Large intestine (tissue), 3 donors: ENCODE measurements around the gene DVL2. TPM values are rescaled to one million over a fixed set of nuclear protein-coding genes. Genes with fewer than 3 reads are reported as not detected.
A peak's percentile ranks its signal among the peaks of the same experiment; 100 is the strongest.

Source experiments
- DNase-seq, 2 donors: peaks; one replicate each; pipeline versions ENCODE4 v3.0.0 to v3.0.0-alpha.2; 2013
- H3K27ac ChIP-seq: one replicate; pipeline ENCODE4 v1.5.1; 2013; ENCODE audit warnings: low read length
- H3K27me3 ChIP-seq: 2 replicates; pipeline ENCODE4 v1.6.1; 2013; ENCODE audit warnings: low read length; ENCODE audit not compliant: control insufficient read depth, insufficient read depth
- H3K36me3 ChIP-seq: 2 replicates; pipeline ENCODE4 v1.6.1; 2013; ENCODE audit warnings: low read length; ENCODE audit not compliant: control insufficient read depth, insufficient read depth
- H3K4me1 ChIP-seq: one replicate; pipeline ENCODE4 v1.6.1; 2013; ENCODE audit warnings: low read length; ENCODE audit not compliant: control insufficient read depth, insufficient read depth
- H3K4me3 ChIP-seq: one replicate; pipeline ENCODE4 v1.5.1; 2013; ENCODE audit warnings: low read length
- H3K9me3 ChIP-seq: one replicate; pipeline ENCODE4 v1.6.1; 2013; ENCODE audit warnings: mild to moderate bottlenecking, low read depth, low read length, moderate library complexity; ENCODE audit not compliant: control insufficient read depth
- WGBS: methylation state at CpG from one replicate; pipeline ENCODE4 v1.1.5; 2013; ENCODE audit warnings: low lambda C conversion rate; ENCODE audit not compliant: insufficient coverage; 5-methylcytosine and 5-hydroxymethylcytosine counted together
- polyA plus RNA-seq: library from polyadenylated mRNA; unstranded; fragments of 120-200 nt; gene quantifications from one replicate; pipeline ENCODE4 v1.2.1, GENCODE V29; 2013

Gene DVL2
- polyA plus RNA-seq, 1 donor, result 44.5 TPM

DNA sequence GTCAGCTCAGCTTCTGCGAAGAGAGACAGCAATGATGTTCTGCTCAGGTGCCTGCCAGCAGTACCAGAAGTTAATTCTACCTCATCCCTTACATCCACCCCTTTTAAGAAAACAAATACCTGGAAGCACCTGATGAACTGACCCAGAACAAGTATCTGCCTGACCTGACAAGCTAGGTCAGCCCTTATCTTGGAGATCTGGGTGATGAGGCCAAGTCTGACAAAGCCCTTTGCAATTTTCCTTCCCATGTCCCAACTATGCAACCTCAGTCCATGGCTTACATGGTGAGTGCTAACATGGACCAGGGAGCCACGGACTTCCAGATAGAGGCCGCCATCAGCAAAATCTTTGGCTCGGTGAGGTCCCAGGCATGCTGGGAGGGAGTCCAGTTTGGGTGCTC, 10.9 kb downstream of the DVL2 start:
- Histone ChIP-seq H3K4me1 (peaks cover 20% of the 10 kb centered on the region), H3K4me3 (no peak overlapping the region), H3K9me3 (no peaks in the 10 kb centered on the region), H3K27ac (no peak overlapping the region), H3K27me3 (no peaks in the 10 kb centered on the region), H3K36me3 (peaks cover 74% of the 10 kb centered on the region)
- WGBS, result no CpG with 5 or more reads among the region's 4 CpGs
- DNase-seq, result no peak

DNA sequence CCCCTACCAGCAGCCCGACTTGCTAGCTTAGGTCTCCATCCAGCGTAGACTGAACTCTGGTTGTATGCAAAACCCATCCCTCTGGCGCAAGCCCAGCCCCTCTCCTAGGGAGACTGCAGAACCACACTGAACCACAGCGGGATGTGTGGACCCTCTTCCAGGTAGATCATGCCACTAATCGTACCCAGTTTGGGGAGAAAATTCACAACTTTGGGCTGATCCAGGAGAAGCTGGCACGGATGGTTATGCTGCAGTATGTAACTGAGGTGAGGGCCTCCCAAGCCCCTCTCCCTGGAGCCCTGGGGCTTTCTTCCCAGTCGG, 11.4 kb downstream of the DVL2 start:
- Histone ChIP-seq H3K27ac (no peak overlapping the region), H3K4me1 (peaks cover 25% of the 10 kb centered on the region), H3K36me3 (peaks cover 69% of the 10 kb centered on the region), H3K4me3 (no peak overlapping the region), H3K9me3 (no peaks in the 10 kb centered on the region), H3K27me3 (peaks cover 3% of the 10 kb centered on the region)
- no CpG with 5 or more reads among the region's 7 CpGs for WGBS
- DNase-seq, result no peak

DNA sequence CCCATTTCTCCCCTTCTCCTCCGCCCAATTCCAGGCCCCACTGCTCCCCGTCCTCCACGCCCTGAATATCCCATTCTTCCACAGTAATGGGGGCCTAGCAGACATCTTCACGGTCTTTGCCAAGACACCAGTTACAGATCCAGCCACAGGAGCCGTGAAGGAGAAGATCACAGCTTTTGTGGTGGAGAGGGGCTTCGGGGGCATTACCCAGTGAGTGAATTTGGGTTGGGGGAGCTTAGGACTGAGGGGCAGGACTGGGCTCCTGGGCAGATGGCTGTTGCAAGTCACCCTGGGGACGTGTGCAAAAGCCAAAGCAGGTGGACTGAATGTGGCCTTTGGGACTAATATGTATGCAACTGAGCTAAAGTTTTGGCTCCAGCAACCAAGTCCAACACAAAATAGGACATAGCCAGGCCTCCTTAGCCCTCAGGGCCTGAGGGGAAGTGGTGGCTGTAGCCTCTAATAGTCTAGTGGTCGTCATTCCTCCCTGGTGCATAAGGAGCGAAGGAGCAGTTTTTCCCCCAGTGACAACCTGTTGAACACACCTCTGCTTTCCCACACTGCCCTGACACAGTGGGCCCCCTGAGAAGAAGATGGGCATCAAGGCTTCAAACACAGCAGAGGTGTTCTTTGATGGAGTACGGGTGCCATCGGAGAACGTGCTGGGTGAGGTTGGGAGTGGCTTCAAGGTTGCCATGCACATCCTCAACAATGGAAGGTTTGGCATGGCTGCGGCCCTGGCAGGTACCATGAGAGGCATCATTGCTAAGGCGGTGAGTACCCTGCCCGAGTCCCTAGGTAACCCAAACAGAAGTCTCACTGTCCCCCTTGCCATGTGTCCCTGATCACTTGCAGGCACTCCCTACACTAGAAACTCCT, 12.0 kb downstream of the DVL2 start:
- H3K4me3 ChIP-seq, result no peak overlapping the region
- WGBS, result no CpG with 5 or more reads among the region's 15 CpGs
- DNase-seq, result no peak
- no peak overlapping the region for H3K27ac ChIP-seq
- no peaks in the 10 kb centered on the region for H3K9me3 ChIP-seq
- H3K27me3 ChIP-seq, result peaks cover 7% of the 10 kb centered on the region
- peaks cover 28% of the 10 kb centered on the region for H3K4me1 ChIP-seq
- peaks cover 63% of the 10 kb centered on the region for H3K36me3 ChIP-seq

DNA sequence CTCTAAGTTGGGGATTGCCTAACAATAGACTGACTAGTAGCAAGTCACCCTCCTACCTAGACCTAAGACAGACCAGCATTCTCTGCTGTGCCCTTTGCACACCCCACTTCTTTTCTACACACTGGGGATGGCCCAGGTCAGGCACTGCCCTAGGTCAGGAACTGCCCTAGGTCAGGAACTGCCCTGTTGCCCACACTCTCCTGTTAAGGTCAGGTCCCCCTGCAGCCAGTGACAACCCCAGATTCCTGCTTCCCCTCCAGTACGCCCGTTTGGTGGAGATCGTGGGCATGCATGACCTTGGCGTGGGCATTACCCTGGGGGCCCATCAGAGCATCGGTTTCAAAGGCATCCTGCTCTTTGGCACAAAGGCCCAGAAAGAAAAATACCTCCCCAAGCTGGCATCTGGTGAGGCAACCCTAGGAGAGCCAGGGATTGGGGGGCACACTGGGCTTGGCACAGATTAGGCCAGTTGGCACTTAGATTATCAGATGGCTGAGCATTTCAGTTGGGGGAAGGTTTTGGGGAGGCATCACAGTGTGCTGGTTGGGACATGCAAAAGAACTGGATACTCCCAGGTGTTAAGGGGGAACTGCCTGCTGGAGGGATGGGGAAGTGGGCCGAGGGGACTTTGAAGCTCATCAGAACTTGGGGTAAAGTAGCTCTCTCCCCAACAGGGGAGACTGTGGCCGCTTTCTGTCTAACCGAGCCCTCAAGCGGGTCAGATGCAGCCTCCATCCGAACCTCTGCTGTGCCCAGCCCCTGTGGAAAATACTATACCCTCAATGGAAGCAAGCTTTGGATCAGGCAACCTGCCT, 12.8 kb downstream of the DVL2 start:
- DNase-seq, result no peak
- Histone ChIP-seq H3K27ac (peak overlapping the region; percentile 90), H3K4me3 (no peak overlapping the region), H3K36me3 (peaks cover 55% of the 10 kb centered on the region), H3K27me3 (peaks cover 13% of the 10 kb centered on the region), H3K4me1 (peaks cover 28% of the 10 kb centered on the region), H3K9me3 (no peaks in the 10 kb centered on the region)
- WGBS, result no CpG with 5 or more reads among the region's 10 CpGs

DNA sequence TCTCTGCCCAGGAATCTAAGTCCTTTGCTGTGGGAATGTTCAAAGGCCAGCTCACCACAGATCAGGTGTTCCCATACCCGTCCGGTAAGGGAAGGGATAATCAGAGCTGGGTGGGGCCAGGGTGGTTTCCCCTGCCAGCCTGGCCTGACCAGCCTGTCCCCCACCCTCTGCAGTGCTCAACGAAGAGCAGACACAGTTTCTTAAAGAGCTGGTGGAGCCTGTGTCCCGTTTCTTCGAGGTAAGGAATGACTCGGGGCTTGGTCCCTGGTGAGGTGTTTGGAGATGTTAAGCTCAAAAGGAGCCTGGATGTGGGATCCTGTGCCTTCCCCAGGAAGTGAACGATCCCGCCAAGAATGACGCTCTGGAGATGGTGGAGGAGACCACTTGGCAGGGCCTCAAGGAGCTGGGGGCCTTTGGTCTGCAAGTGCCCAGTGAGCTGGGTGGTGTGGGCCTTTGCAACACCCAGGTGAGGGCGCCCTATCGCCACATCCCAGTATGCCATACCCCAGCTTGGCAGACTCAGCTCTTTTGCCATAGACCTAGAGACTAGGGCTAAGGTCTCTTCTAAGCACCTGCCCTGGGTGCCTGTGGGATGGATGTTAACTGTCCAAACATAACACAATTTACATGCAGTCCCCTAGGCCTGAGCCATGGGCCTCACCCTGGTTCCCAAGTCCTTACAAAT, 13.6 kb downstream of the DVL2 start:
- peak; percentile 61 to 74 for DNase-seq
- peak overlapping the region; percentile 85 for H3K4me3 ChIP-seq
- peaks cover 18% of the 10 kb centered on the region for H3K27me3 ChIP-seq
- peak overlapping the region; percentile 90 for H3K27ac ChIP-seq
- H3K36me3 ChIP-seq, result peaks cover 47% of the 10 kb centered on the region
- WGBS, result no CpG with 5 or more reads among the region's 11 CpGs
- peaks cover 28% of the 10 kb centered on the region for H3K4me1 ChIP-seq
- H3K9me3 ChIP-seq, result no peaks in the 10 kb centered on the region

DNA sequence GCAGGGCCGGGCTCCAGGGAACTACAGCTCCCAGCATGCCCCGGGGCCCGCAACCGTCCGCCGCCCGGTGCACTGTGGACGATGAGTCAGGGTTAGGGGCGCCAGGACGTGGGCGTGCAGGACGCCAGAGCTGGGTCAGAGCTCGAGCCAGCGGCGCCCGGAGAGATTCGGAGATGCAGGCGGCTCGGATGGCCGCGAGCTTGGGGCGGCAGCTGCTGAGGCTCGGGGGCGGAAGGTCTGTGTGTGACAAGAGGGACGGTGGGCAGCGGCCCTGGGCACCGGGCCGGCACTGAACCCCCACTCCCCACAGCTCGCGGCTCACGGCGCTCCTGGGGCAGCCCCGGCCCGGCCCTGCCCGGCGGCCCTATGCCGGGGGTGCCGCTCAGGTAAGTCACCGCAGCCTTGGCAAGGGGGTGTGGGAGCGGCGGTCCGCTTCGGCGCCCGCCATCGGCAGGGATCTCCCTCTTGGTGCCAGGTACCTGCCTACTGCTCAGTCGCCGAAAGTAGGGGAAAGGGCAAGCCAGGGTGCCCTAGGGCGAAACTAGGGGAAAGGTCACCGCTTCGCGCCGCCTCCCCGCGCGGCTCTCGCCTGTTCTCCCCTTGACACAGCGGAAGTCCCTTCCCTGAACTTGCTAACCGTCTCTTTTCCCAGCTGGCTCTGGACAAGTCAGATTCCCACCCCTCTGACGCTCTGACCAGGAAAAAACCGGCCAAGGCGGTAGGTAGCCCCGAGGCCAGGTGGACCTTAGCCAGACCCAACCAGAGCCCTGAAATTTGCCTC, 14.3 kb downstream of the DVL2 start, which contains the start of the genes ACADVL and DLG4:
ACADVL (plus strand) TSS at position 127 of the 781 bp plus-strand sequence; CDS start at position 174, 47 bp downstream.
DLG4 (minus strand) TSS at position 25 of the 781 bp plus-strand sequence.
- H3K36me3 ChIP-seq, result peaks cover 40% of the 10 kb centered on the region
- no CpG with 5 or more reads among the region's 63 CpGs for WGBS
- H3K27me3 ChIP-seq, result peaks cover 24% of the 10 kb centered on the region
- peak; percentile 86 to 90 for DNase-seq
- H3K4me1 ChIP-seq, result peaks cover 31% of the 10 kb centered on the region
- H3K9me3 ChIP-seq, result no peaks in the 10 kb centered on the region
- H3K4me3 ChIP-seq, result peak within 1 kb of the TSS; percentile 85
- H3K27ac ChIP-seq, result peak within 1 kb of the TSS; percentile 90

DNA sequence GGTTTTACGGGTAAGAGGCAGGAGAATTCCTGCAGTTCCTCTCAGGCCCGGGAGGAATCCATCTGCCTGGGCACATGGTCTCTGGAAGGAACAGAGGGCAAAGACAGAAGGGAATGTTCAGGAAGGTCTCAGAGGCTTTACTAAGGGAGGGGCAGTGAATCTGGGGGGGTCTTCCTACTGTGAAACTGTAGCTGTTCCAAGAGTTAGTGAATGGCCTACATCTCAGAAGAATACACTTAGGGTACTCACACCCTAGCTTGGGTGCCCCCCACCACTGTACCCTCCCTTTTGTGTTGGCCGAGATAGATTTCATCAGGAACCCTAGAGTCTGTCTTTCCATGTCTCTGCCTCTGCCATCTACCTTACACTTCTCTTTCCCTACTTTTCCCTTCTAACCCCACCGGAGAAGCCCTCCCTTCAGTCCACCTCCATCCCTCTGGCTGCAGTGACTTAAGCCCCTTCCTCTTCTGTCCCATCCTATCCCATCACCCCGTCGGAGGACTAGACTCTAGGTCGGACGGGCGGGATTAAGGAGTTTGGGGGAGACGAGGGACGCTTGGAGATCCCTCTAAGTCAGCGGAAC, 15.0 kb downstream of the DVL2 start:
- H3K36me3 ChIP-seq, result peaks cover 33% of the 10 kb centered on the region
- peaks cover 24% of the 10 kb centered on the region for H3K27me3 ChIP-seq
- WGBS, result 75% methylated on average over 4 of the region's 12 CpGs
- H3K27ac ChIP-seq, result peak overlapping the region; percentile 90
- no peaks in the 10 kb centered on the region for H3K9me3 ChIP-seq
- H3K4me3 ChIP-seq, result peak overlapping the region; percentile 85
- DNase-seq, result no peak
- H3K4me1 ChIP-seq, result peaks cover 38% of the 10 kb centered on the region

DNA sequence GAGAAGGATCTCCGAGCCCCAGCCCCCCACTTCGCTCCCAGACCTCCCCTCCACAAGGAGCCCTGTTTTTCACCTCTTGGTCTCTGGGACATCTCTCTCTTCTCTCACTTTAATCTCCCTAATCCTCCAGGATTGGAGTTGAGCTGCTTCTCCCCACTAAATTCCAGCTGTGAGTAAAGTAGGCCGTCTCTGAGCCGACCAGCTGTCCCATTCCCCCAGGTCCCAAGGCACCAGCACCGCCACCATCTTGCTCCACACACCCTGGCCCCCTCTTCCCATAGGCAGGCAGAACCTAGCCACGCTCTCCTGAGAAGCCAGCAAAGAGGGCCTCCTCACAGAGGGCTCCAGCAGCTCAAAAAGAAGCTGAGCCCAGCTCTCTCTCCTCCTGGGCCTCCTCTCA, 15.6 kb downstream of the DVL2 start:
- peaks cover 28% of the 10 kb centered on the region for H3K36me3 ChIP-seq
- H3K4me3 ChIP-seq, result no peak overlapping the region
- peaks cover 24% of the 10 kb centered on the region for H3K27me3 ChIP-seq
- no peak for DNase-seq
- H3K27ac ChIP-seq, result no peak overlapping the region
- WGBS, result no CpG with 5 or more reads among the region's 6 CpGs
- H3K9me3 ChIP-seq, result no peaks in the 10 kb centered on the region
- H3K4me1 ChIP-seq, result peaks cover 43% of the 10 kb centered on the region

DNA sequence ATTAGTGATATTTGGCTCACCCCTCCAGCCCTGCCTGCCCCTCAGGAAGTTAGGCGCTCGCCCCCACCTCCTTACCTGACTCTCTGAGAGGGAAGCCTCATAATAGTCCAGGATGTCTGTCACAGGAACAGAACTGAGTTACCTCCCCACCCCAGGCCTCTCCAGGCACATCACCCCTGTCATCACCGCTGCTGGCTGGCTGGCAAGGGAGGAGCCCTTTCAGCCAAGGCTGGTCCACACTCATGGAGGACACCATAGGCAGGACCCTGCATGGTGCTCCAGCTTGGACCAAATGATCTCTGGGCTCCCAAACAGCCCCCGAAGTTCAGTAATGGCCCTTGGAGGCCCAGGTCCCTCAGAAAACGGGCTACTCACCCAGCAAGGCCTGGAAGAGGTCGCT, 16.2 kb downstream of the DVL2 start:
- WGBS, result no CpG with 5 or more reads among the region's 6 CpGs
- peaks cover 46% of the 10 kb centered on the region for H3K4me1 ChIP-seq
- no peaks in the 10 kb centered on the region for H3K9me3 ChIP-seq
- H3K4me3 ChIP-seq, result no peak overlapping the region
- peaks cover 22% of the 10 kb centered on the region for H3K36me3 ChIP-seq
- no peak for DNase-seq
- H3K27me3 ChIP-seq, result peaks cover 24% of the 10 kb centered on the region
- H3K27ac ChIP-seq, result no peak overlapping the region
